IMR-90 (cell line): ENCODE measurements around the gene UFSP1.
"Not testable (repeated sequence)": the region's sequence is repeated elsewhere in the genome, so short reads cannot be mapped to it uniquely, and the experiment has no call there.

Experiments used
- BHLHE40 ChIP-seq: fragments of 150-350 bp; IDR thresholded peaks from 2 replicates; pipeline ENCODE4 v1.6.1; 2016; ENCODE audit warnings: mild to moderate bottlenecking, low read depth, low read length
- CEBPB ChIP-seq: IDR thresholded peaks from 2 replicates; pipeline ENCODE4 v1.6.1; 2012; ENCODE audit warnings: low read depth, low read length, improper control_type of control experiment
- CHD1 ChIP-seq: IDR thresholded peaks from 2 replicates; pipeline ENCODE4 v1.6.1; 2012; ENCODE audit warnings: low read depth, low read length, improper control_type of control experiment
- CTCF ChIP-seq: conservative IDR thresholded peaks from 2 replicates; pipeline ENCODE4 v1.5.1; 2012; ENCODE audit warnings: mild to moderate bottlenecking, low read depth, low read length, improper control_type of control experiment
- MAZ ChIP-seq: IDR thresholded peaks from 2 replicates; pipeline ENCODE4 v1.6.1; 2012; ENCODE audit warnings: low read depth, mild to moderate bottlenecking, low read length, improper control_type of control experiment, moderate library complexity, borderline replicate concordance
- MXI1 ChIP-seq: IDR thresholded peaks from 2 replicates; pipeline ENCODE4 v1.6.1; 2012; ENCODE audit warnings: low read depth, mild to moderate bottlenecking, low read length, moderate library complexity, borderline replicate concordance
- POLR2A ChIP-seq: IDR thresholded peaks from 2 replicates; pipeline ENCODE4 v1.6.1; 2012; ENCODE audit warnings: mild to moderate bottlenecking, low read depth, low read length
- RAD21 ChIP-seq: IDR thresholded peaks from 2 replicates; pipeline ENCODE4 v1.6.1; 2012; ENCODE audit warnings: low read length, improper control_type of control experiment
- RFX5 ChIP-seq: IDR thresholded peaks from 2 replicates; pipeline ENCODE4 v1.8.0; 2012; ENCODE audit warnings: low read depth, mild to moderate bottlenecking, low read length, moderate library complexity
- SMC3 ChIP-seq: fragments of 150-350 bp; IDR thresholded peaks from 2 replicates; pipeline ENCODE4 v1.6.1; 2016; ENCODE audit warnings: low read depth, mild to moderate bottlenecking, antibody characterized with exemption, low read length, moderate library complexity
- TF ChIP-seq, protein P1 (sequence below): fragments of 150-350 bp; IDR thresholded peaks from 2 replicates; pipeline ENCODE4 v1.6.1; 2016; ENCODE audit warnings: low read depth, mild to moderate bottlenecking, low read length, moderate library complexity, borderline replicate concordance

- TF ChIP-seq POLR2A, CTCF, RFX5, MXI1, CEBPB, CHD1, RAD21, SMC3, MAZ, BHLHE40: not testable (repeated sequence)
- TF ChIP-seq, protein P1, sequence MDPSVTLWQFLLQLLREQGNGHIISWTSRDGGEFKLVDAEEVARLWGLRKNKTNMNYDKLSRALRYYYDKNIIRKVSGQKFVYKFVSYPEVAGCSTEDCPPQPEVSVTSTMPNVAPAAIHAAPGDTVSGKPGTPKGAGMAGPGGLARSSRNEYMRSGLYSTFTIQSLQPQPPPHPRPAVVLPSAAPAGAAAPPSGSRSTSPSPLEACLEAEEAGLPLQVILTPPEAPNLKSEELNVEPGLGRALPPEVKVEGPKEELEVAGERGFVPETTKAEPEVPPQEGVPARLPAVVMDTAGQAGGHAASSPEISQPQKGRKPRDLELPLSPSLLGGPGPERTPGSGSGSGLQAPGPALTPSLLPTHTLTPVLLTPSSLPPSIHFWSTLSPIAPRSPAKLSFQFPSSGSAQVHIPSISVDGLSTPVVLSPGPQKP = not testable (repeated sequence)
These were observed 30.4 kb upstream of the UFSP1 start for GRCh38 chr7:100919779-100920437.
